Fibroblast of skin of right biceps (primary cell): ENCODE measurements around the gene FOXK1.

ENCODE experiments used
- DNase-seq: peaks from one replicate; pipeline ENCODE4 v3.0.0-alpha.2; 2013

Gene FOXK1

GRCh38 chr7:4745971-4746919 lies 64.2 kb downstream of the FOXK1 start:
- DNase-seq, result peak; percentile 66

GRCh38 chr7:4747013-4747412 lies 64.9 kb downstream of the FOXK1 start:
- no peak for DNase-seq

- no peak for DNase-seq
Measured at GRCh38 chr7:4747746-4748145, 65.7 kb downstream of the FOXK1 start.

- no peak for DNase-seq
Measured at GRCh38 chr7:4748231-4748681, 66.2 kb downstream of the FOXK1 start.

DNA sequence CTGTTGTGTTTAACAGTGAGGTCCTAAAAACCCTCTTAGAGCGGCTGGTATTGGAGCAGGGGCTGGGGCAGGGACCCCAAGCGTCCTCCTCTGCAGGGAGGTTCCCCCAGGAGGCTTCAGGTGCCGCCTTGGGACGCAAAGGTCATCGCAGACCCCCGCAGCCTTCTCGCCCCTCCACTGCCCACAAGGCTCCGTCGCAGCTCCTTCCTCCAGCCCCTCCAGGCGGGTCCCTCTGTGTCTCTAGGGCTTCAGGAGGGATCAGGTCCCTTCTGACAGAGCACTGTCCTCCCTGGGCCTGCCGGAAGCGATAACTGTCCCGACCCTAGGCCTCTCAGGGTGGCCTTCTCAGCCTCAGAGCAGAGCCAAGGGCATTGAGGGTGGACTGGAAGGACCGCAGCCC lies 67.3 kb downstream of the FOXK1 start:
- DNase-seq, result no peak

- DNase-seq, result no peak
Measured at GRCh38 chr7:4749798-4750197, 67.7 kb downstream of the FOXK1 start.

DNA sequence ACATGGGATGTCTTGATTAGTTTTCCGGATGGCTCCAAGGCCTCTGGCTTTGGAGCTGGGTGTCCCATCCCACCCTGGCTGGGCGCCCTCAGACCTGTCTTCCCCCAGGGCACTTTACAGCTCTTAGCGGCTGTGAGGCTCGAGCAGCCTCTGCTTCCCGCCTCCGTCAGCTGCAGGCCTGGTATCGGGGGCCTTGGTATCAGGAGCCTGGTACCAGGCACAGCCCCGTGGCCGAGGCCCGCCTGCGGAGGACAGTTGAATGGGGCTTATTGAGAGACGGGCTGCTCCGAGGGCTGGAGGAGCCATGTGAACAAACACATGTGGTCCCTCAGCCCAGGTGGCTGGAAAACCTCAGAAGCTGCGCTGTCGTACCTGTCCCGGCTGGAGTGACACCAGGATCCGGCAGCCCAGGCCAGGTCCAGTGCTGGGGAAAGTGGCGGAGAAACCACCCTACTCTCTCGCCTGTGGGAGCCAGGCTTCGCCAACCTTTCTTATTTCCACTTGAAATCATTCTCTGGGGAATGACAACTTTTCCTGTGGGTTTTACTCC lies 69.4 kb downstream of the FOXK1 start:
- no peak for DNase-seq

DNA sequence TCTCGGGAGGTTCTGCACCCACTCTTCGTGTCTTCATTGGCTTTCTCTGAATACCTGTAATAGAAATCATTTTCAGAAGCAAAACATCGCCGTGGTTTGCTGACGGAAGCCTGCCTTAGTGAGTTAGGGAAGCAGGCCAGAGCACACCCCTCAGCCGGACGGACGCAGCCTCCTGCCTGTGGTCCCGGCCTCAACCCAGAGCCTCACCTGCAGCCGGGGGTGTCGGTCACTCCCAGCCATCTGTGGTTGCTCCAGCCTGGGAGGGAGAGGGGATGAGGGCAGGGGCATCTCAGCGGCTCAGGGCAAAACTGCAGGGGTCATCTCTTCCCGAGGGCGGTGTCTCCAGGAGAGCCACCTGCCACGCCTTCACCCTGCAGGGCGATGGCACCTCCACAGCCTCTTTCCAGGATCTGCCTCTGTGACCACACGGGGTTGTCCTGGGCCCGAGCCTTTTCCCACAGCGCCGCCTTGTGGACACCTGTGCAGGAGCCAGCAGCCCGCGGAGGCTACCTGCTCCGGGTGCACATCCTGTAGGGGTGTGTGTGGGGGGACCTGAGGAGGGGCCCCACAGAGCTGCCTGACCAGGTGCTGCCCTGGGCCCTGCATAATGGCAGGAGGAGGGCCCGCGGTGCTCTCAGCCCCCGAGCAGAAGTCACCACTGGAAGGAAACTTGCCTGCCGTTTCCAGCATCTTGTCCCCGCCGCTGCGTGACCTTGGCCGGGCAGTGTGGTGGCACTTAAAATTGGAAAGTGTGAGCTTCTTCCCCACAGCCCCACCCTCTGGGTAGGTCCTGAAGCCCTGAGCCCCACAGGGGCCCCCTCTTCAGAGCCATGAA lies 71.7 kb downstream of the FOXK1 start:
- peak; percentile 52 for DNase-seq

DNA sequence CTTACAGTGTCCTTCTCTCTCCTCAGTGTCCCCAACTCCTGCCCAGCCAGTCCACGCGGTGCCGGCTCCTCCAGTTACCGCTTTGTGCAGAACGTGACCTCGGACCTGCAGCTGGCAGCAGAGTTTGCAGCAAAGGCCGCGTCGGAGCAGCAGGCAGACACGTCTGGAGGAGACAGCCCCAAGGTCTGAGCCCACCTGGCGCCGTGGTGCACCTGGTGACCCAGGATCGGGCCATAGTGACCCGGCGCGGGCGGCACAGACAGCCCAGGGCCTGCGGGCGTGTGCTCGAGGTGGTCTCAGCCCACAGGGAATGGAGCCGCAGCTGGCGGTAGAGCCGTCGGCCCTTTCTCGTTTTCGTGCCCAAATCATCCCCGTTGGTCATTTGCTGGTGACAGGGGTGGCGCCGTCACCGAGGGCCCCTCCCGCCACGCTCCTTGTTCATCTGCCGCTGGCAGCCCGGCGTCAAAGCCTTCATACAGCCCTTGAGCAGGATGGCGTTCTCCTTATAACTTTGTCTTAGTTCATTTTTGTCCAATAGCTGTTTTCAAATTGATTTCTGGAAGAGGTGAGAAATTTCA lies 72.4 kb downstream of the FOXK1 start:
- no peak for DNase-seq

DNA sequence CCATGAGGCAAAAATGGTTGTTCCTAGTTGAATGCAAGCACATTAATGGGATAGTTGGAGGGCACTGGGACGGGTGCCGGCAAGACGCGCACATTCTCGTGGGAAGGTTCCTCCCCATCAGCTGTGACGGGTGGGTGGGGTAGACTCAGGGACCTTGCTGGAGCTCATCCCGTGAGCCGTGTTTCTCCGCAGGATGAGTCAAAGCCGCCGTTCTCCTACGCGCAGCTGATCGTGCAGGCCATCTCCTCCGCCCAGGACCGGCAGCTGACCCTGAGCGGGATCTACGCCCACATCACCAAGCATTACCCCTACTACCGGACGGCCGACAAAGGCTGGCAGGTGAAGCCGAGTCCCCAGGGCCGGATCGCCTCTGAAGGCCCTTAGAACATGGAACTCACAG lies 73.0 kb downstream of the FOXK1 start:
- no peak for DNase-seq

- no peak for DNase-seq
Measured at GRCh38 chr7:4758111-4758510, 76.0 kb downstream of the FOXK1 start.

- DNase-seq, result no peak
Measured at GRCh38 chr7:4758791-4759190, 76.7 kb downstream of the FOXK1 start.

DNA sequence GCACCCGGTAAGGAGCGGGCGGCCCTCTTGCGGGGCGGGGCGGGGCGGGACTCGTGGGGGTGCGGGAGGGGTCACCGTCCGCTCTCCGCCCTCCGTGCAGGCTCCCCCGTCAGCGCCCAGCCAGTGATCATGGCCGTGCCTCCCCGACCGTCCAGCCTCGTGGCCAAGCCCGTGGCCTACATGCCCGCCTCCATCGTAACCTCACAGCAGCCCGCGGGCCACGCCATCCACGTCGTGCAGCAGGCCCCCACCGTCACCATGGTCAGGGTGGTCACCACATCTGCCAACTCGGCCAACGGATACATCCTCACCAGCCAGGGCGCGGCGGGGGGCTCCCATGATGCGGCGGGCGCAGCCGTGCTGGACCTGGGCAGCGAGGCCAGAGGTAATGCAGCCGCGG lies 77.1 kb downstream of the FOXK1 start:
- DNase-seq, result no peak

- DNase-seq, result no peak
Measured at GRCh38 chr7:4760952-4761351, 78.9 kb downstream of the FOXK1 start.

- DNase-seq, result no peak
Measured at GRCh38 chr7:4762121-4763055, 80.3 kb downstream of the FOXK1 start.

DNA sequence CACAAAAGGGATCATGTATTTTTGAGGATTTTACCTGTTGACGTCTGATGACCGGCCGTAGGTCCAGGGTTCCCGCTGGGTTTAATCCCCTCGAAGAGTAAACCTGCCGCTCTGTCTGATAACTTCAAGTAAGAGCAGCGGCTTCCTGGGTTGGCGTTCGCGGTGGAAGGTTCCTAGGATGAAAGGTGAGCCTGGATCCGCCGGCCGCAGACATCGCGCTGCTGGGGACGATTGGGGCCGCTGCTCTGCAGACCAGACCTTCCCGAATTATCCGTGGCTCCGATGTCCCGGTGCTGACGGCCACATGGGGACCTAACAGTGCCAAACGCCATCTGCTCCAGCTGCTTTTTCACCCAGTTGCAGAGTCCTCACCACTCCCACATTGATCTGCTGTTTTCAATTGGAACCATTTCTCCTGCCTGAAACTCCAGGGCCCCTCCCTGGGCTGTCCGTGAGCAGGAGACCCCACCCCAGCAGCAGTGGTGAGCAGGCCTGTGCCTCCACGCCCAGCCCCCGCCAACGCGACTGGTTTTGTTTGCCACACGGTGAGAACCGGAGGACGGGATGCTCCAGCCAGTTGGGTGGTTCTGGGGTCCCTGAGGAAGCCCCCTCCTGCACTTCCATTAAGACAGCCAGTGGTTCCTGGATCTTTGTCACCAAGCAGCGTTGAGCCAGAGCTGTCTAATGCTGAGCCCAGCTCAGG lies 81.1 kb downstream of the FOXK1 start:
- no peak for DNase-seq

DNA sequence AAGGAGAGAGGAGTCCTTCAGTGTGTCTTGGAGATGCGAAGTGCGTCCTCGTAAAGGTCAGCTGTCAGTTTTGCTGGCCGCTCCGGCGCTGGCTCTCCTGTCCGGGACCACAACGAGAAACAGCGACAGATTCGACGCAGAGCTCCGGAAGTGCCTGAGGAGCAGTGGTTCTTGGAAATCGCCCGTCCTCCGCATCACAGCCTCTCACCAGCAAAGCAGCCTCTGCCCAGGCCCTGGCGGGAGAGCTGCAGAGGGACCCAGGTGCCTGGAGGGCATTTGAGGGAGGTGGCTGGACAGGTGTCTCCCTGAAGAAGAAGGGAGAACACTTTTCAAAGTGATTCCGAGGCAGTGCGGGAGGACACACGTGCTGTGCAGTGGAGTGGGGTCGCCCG lies 81.7 kb downstream of the FOXK1 start:
- no peak for DNase-seq

DNA sequence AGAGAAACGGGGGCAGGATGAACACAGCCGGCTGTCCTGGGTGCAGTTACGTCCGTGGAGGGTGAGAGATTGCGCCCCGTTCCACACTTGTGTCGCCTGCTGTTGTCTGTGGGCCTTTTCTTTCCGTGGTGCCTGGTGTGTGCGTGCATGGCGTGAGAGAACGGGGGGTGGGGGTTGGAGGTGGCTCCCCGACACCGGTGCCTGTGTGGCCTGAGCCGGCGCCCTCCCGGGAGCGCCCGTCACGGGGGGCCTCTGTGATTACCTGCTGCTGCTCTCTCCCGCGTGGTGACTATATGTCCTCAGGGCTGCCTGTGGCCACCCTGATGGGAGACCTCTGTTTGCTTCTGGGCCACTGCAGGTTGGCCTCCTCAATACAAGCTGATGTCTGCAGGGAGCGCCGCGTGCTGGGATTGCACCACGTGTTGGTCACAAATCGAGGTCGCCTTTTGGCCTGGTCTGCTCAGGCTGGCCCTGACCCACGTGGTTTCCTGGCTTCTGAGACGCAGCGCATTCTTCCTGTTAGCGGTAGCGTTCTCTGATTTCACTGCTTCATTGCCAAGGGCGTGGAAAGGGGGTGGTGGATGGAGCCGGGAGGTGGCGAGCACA lies 82.4 kb downstream of the FOXK1 start:
- DNase-seq, result no peak

DNA sequence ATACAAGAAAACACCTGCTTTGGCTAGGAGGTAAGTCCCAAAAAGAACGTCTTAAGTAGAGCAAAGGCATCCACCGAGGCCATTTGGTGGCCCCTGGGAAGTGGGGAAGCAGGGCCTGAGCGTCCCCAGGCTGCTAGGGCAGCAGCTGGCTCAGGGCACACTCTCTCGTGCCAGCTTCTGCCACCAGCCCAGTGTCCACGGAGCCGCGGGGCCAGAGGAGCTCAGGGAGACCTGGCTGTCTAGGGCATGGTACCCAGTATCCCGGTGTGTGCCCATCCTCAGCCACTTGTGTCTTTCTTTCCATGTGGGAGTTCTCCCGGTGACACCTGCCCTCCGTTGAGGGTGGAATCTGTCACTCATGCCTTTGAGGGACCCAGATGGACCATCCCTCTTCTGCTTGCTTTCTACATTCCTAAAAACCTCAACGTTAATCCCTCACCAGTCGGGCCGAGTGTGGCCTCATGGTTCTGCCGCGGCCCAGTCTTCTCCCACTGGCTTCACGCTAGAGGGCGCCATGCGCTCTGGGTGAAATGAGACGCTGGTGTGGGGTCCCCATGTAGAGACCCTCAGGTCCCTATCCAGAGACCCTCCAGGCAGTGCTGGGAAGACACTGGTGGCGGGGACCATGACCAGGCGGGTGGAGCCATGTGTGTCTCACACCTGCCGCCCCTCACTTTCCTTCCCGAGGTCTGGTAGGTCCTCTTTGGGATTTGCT lies 83.8 kb downstream of the FOXK1 start:
- DNase-seq, result no peak
